Stimulated activated CD8-positive, alpha-beta memory T cell treated with anti-CD3 and anti-CD28 coated beads, Interleukin-2, amount 100 ng/mL, for 48 hours (primary cell): Measurements from ENCODE around the gene DNAAF2.
"Not testable (repeated sequence)": the region's sequence is repeated elsewhere in the genome, so short reads cannot be mapped to it uniquely, and the experiment has no call there.

ENCODE experiments used
- DNase-seq, 2 donors: peaks; one replicate each; pipeline ENCODE4 v3.0.0-alpha.2; 2020; ENCODE audit warnings: low read depth in 2 of 2

Gene DNAAF2

DNA sequence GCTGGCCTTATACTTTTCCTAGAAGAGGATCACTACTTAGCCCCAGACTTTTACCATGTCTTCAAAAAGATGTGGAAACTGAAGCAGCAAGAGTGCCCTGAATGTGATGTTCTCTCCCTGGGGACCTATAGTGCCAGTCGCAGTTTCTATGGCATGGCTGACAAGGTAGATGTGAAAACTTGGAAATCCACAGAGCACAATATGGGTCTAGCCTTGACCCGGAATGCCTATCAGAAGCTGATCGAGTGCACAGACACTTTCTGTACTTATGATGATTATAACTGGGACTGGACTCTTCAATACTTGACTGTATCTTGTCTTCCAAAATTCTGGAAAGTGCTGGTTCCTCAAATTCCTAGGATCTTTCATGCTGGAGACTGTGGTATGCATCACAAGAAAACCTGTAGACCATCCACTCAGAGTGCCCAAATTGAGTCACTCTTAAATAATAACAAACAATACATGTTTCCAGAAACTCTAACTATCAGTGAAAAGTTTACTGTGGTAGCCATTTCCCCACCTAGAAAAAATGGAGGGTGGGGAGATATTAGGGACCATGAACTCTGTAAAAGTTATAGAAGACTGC, 12.9 kb downstream of the DNAAF2 start:
- DNase-seq = no peak

DNA sequence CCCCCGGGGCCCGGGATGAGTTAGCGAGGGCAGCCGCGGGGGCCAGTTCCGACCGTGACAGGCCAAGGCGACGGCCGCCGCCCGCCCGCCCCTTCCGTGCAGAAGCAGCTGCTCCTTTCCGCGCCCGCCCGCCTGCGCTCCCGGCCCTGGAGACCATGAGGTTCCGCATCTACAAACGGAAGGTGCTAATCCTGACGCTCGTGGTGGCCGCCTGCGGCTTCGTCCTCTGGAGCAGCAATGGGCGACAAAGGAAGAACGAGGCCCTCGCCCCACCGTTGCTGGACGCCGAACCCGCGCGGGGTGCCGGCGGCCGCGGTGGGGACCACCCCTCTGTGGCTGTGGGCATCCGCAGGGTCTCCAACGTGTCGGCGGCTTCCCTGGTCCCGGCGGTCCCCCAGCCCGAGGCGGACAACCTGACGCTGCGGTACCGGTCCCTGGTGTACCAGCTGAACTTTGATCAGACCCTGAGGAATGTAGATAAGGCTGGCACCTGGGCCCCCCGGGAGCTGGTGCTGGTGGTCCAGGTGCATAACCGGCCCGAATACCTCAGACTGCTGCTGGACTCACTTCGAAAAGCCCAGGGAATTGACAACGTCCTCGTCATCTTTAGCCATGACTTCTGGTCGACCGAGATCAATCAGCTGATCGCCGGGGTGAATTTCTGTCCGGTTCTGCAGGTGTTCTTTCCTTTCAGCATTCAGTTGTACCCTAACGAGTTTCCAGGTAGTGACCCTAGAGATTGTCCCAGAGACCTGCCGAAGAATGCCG, 13.7 kb downstream of the DNAAF2 start:
- DNase-seq = peak; percentile 46 to 58

DNA sequence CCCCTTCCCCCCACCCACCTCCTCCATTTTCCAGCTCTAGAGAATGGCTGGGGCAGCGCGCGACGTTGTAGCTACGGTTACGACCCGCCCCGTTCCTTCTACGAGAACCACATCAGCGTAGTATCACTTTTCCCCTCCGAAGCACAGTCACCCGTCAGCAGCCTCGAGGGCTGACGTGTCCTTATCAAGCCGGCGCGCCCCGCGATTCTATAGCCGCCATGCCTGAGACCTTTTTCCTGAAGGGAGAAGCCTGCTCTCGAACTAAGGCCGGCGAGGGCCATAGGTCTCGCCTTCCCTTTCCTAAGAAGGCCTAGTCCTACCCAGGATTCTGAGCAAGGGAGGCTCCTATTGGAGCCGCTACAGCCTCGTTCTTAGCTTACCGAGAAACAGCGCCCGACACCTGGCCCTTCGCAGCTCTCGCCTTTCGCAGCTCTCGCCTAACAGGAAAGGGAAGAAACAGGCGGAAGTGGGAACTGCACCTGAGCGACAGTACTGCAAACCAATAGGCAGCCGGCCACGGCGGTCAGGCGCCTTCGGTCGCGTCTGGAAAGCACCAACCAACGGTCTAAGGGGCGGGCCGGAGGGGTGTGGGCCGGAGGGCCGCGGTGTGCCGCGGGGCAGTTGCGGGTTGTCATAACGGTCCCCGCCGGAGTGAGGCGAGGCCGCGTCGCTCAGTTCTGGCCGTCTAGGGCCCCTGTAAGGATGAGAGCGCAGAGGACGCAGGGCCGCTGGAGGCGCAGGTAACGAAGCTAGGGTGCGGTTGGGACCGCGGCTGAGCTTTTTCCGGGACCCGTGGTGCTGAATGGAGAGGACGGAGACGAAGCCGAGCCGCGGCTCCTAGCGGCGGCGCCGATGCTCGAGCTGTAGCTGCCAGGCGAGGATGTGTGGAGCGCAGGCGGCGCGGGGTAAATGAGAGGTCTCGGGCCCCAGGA, 14.6 kb downstream of the DNAAF2 start, which contains the start of the genes MGAT2 and RPL36AL:
MGAT2 (plus strand) TSS at position 618 of the 932 bp plus-strand sequence. CDS start 470 bp downstream, outside the sequence.
RPL36AL (minus strand) TSS at position 445 of the 932 bp plus-strand sequence. CDS start 1,522 bp downstream, outside the sequence.
- DNase-seq = peak; percentile 90 to 93

DNA sequence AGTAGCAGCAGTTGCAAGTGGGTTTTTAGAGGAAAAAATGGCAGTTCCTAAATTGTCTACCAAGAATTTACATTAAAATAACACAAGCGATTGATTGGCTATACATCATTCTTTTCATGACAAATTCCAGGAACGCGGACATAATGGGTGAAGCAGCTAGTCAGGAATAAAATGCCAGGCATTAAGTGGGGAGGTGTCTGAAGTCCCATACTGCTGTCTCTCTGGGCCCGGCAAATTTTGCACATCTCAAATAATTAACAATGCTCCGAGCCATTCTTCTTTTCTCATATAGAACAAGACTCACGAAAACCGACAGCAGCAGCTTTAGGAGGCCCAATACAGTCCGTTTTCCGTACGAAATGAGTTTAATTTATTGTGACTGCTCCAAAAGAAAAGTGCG, 15.3 kb downstream of the DNAAF2 start:
- DNase-seq = no peak

DNA sequence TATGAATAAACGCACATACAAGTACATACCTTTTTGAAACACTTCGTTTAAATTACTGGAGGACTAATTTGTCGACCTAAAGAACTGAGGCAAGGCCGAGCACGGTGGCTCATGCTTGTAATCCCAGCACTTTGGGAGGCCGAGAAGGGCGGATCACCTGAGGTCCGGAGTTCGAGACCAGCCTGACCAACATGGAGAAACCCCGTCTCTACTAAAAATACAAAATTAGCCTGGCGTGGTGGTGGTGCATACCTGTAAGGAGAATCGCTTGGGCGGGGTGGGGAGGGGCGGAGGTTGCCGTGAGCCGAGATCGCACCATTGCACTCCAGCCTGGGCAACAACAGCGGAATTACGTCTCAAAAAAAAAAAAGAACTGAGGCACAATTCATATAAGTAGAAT, 15.8 kb downstream of the DNAAF2 start:
- not testable (repeated sequence) for DNase-seq

DNA sequence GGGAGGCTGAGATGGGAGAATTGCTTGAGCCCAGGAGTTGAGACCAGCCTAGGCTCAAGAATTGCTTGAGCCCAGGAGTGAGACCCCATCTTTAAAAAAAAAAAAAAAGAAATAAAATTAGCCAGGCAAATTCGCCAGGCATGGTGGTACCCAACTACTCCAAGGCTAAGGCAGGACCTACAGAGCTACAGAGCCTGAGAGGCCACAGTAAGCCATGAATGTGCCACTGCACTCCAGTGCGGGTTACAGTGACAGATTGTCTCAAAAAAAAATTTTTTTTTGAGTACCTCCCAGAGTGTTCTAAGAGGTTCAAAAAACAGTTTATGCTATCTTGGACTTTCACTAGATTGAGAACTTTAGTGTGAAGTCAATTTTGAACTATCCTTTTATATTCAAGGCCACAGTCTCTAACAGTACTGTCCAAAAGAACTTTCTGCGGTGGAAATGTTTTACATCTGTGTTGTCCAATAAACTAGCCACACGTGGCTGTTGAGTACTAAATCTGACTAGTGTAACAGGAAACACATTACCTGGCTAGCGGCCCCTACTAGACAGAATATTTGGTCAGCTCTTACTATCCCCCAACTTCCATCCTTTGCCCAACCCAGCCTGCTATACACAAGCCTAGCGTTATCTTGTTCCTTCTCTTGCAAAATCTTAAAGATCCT, 17.1 kb downstream of the DNAAF2 start:
- no peak for DNase-seq

DNA sequence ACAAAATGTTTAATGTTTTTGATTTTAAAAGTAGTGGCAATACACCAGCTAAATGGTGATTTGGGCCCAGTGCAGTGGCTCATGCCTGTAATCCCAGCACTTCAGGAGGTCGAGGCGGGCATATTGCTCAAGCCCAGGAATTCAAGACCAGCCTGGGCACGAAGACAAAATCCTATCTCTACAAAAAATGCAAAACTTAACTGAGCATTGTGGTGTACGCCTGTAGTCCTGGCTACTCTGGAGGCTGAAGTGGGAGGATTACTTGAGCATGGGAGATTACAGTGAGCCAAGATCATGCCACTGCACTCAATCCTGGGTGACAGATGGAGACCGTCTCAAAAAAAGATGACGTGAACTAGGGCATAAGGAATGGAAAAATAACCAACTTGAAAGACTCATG, 19.3 kb downstream of the DNAAF2 start:
- DNase-seq = no peak

DNA sequence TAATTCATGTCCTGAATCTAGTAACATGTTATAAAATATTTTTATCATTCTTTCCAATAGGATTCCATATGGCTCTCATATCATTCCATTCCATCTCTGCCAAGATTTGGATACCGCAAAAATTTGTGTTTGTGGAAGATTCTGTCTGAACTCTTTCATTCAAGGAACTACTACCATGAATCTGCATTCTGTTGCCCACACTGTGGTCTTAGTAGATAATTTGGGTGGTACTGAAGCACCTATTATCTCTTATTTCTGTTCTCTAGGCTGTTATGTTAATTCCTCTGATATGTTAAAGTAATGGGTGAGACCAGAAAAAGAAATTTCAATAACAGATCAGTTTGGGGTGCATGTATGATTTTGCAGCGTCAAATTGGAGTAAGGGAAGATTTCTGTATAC, 20.8 kb downstream of the DNAAF2 start:
- no peak for DNase-seq

DNA sequence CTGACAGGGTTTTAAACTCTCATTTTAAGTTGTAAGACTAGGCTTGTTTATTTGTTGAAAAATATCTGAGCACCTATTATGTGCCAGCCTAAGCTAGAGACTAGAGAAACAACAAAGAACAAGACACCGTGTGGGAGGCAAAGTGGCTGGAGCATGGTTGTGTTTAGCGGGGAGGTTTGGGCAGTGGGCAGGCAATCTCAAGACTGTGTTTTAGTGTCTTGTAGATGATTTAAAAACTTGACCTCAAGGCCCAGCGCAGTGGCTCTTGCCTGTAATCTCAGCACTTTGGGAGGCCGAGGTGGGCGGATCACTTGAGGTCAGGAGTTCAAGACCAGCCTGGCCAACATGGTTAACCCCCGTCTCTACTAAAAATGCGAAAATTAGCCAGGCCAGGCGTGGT, 22.4 kb downstream of the DNAAF2 start:
- no peak for DNase-seq

DNA sequence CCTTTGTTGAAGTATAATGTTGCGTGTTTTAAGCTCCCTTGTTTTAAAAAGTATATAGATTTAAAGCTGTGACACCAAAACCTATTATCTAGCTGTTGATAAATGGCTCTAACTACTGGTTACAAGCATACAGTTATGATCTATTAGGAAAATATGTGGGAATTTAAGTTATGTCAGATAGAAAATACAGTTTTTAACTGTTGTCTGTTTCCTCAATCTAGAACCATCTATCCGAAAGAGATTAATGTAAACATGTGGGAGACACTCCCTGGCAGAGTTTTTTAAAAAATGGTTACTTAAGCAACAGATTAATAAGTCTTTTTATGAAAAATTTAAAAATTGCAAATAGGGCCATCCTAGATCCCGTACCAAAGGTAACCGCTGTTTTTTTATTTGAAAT, 22.8 kb downstream of the DNAAF2 start:
- DNase-seq = no peak

DNA sequence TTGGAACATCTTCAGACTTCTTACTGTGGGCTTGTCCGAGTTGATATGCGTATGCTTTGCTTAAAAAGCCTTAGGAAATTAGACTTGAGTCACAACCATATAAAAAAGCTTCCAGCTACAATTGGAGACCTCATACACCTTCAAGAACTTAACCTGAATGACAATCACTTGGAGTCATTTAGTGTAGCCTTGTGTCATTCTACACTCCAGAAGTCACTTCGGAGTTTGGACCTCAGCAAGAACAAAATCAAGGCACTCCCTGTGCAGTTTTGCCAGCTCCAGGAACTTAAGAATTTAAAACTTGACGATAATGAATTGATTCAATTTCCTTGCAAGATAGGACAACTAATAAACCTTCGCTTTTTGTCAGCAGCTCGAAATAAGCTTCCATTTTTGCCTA, 27.5 kb downstream of the DNAAF2 start:
- DNase-seq = no peak

DNA sequence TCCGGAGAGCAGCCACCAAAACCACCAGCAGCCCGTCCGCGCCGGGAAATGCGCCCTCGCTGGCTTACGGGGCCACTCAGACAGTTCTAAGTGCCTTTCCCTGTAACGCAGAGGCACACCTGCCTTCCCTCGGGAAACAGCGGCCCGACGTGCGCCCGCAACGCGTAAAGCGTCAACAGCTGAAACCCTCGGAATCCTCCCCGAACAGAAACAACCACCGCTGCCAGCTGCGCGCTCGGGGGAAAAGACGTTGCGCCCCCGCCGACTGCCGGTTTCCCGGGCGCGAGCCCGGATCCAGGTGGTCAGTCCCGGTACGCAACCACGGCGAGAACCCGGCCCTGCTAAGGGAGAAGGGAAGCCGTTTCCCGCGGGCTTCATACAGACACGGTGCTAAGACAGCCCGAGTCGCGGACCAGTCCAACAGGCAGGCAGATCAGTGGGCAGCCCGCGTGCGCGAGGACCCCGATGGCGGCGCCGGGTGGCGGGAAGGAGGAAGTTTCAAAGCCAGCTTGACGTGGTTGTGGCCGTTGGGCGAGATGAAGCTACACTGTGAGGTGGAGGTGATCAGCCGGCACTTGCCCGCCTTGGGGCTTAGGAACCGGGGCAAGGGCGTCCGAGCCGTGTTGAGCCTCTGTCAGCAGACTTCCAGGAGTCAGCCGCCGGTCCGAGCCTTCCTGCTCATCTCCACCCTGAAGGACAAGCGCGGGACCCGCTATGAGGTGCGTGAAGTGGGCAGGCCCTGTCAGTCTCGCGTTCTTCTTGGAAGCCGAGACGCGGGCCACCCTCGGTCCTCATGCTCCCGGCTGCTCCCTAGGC, 36.4 kb downstream of the DNAAF2 start, which contains the start of gene LRR1:
LRR1 (plus strand) TSS at position 456 of the 816 bp plus-strand sequence; CDS start at position 537, 81 bp downstream.
- peak; percentile 78 to 79 for DNase-seq

DNA sequence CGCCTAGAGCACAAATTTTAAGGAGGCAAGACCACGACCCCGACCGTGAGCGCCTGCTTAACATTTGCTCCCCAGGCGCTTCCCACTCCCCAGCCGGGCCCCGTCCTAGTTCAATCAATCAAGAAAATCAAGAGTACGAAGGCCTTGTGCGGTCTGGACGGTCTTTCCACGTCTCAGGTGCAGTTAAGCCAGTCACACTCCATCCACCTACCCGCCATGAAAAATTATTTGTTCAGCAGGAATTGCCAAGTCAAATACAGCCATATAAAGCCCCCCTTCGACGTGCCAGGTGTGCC, 36.9 kb downstream of the DNAAF2 start:
- DNase-seq = no peak

DNA sequence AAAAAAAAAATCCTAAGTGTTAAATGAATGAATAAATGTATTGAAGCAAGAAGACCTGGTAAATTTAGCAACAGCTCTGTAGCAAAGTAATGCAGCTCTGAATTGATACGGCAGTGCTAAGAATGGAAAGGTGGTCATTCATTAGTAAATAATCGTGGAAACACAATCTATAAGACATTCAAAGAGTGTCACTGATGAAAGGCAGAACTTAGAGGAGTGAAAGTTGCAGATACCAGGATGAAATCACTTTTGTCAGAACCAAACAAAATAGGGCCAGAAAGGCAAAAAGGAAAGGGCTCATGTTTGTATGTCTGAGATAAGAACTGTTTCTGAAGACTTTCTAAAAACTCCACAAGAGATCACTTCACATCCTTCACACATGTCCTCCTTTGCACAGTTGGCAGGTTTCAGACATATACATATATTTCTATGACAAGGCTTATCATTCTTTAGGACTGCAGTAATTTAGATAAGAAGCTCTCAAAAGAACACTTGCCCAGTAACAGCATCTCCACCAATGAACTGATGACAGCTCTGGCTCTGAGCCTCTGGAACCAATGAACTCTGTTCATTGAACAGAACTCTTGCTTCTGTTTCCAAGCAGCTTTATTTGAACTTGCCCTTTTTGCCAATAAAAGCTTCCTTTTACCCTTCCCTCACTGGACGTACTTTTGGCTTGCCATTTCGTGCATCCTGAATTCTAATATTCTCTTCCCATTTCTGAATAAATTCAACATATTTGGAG, 40.5 kb downstream of the DNAAF2 start:
- no peak for DNase-seq

DNA sequence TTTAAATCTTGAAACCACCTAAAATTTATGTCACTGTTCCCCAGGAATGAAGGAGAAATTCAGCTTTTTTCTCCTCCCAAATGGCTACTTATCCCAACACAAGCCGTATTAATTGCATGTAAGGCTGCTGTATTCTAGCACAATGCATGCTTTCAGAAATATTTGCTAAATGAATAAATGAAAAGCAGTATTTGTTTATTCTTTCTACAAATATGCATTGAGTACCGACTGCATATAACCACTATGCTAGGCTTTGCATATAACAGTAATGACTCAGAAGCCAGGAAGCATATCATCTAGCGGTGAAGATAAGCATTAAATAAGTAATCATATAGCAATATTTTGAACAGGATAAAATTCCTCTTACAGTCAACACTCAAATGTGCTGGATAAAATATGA, 42.0 kb downstream of the DNAAF2 start:
- DNase-seq = no peak

DNA sequence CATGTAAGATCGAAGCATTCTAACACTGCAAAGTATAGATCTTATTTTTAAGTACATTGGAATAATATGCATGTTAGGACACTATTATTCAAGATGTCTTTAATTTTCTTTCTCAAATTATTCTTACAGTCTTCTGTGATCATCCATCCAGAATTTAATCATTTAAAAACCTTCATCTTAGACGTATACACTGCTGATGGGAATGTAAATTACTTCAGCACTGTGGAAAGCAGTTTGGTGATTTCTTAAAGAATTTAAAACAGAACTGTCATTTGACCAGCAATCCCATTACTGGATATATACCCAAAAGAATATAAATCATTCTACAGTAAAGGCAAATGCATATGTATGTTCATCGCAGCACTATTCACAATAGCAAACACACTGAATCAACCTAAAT, 45.7 kb downstream of the DNAAF2 start:
- DNase-seq = no peak

DNA sequence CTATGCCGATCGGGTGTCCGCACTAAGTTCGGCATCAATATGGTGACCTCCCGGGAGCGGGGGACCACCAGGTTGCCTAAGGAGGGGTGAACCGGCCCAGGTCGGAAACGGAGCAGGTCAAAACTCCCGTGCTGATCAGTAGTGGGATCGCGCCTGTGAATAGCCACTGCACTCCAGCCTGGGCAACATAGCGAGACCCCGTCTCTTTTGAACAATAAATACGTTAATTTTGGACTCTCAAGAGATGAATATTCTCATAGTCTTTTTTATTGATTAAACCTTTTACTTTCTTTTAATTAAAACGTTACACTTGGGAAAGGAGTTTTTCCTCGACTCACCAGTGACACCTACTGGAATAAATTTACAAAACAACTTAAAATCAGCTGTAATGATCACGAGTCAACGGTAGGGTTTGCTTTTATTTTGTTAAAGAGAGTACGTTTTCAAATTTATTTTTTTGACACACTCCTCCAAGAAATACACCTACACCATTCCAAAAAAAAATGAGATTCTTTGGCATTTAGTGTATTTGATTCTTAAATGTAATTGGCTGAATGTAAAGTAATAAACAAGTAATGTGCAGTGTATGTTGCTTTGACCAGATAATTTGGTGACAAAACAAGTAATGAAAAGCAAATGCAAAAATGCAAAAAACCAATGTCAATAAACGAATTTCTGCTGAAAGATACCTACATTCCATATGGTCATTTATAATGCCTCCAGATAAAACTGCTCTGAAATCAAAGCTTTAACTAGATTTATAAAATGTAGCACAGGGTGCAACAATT, 48.2 kb downstream of the DNAAF2 start:
- DNase-seq = peak in 1 of 2 donors; percentile 34

DNA sequence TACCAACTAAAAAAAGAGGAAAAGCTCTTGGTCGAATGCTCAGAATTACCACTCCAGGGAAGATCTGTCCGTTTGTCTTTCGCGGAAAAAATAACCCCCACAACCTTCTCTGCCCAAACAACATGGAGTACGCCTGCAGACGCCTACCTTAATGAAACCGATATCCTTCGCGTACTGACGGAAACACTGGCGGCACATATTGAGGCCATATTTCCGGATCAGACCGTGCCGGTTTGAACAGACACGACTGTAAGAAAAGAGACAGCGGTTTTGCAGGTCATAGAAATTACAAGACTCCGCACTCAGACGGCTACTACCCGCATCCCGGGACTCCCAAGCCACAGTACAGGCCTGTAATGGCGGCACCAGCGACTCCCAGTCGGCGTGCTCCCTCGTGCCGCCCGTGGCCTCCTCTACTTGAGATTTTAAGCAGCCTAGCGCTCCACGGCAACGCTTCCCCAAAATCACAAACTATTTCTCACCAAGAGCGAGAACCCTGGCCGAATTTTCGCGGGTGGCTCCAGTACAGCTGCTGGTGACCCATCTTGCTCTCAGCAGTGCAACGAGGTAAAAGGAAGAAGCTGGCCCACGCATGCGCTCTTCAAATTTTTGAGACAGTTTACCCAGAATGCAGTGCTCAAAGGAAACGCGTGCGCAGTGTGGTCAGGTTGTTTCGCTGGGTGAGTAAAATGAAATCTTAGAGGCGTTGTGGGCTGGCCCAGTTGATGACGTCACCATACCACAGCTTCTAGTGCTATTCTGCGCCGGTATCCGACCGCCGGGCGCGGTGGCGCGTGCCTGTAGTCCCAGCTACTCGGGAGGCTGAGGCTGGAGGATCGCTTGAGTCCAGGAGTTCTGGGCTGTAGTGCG, 49.0 kb downstream of the DNAAF2 start, which contains the start of gene RPS29:
RPS29 (minus strand) TSS at position 578 of the 870 bp plus-strand sequence; CDS start at position 544, 34 bp downstream.
- peak; percentile 89 to 98 for DNase-seq
